Measurements from ENCODE around the gene TRAK1.
"Not testable (repeated sequence)": the region's sequence is repeated elsewhere in the genome, so short reads cannot be mapped to it uniquely, and the experiment has no call there.

TRAK1 gene

GRCh38 chr3:42097566-42097946, 6.4 kb downstream of the TRAK1 start:
- no peak for DNase-seq (ENCODE audit: low spot score)

- DNase-seq (ENCODE audit: low spot score), result no peak
Observed at GRCh38 chr3:42098171-42098570, 7.0 kb downstream of the TRAK1 start.

- no peak for DNase-seq (ENCODE audit: low spot score)
Observed at GRCh38 chr3:42099020-42099765, 8.0 kb downstream of the TRAK1 start.

GRCh38 chr3:42101048-42101447, 9.9 kb downstream of the TRAK1 start:
- no peak for DNase-seq (ENCODE audit: low spot score)

- no peak for DNase-seq (ENCODE audit: low spot score)
Observed at GRCh38 chr3:42101481-42101880, 10.3 kb downstream of the TRAK1 start.

GRCh38 chr3:42102571-42102970, 11.4 kb downstream of the TRAK1 start:
- no peak for DNase-seq (ENCODE audit: low spot score)

- DNase-seq (ENCODE audit: low spot score), result not testable (repeated sequence)
Observed at GRCh38 chr3:42103921-42104665, 12.9 kb downstream of the TRAK1 start.

GRCh38 chr3:42105994-42106393, 14.8 kb downstream of the TRAK1 start:
- DNase-seq (ENCODE audit: low spot score), result not testable (repeated sequence)

- peak; percentile 77 for DNase-seq (ENCODE audit: low spot score)
Observed at GRCh38 chr3:42106646-42107045, 15.5 kb downstream of the TRAK1 start.

- DNase-seq (ENCODE audit: low spot score), result no peak
Observed at GRCh38 chr3:42110631-42111030, 19.5 kb downstream of the TRAK1 start.

GRCh38 chr3:42114130-42114725, 23.1 kb downstream of the TRAK1 start:
- DNase-seq (ENCODE audit: low spot score), result no peak

- DNase-seq (ENCODE audit: low spot score), result no peak
Observed at GRCh38 chr3:42115215-42115614, 24.1 kb downstream of the TRAK1 start.

- DNase-seq (ENCODE audit: low spot score), result no peak
Observed at GRCh38 chr3:42115946-42116345, 24.8 kb downstream of the TRAK1 start.

GRCh38 chr3:42116466-42116865, 25.3 kb downstream of the TRAK1 start:
- no peak for DNase-seq (ENCODE audit: low spot score)

- DNase-seq (ENCODE audit: low spot score), result no peak
Observed at GRCh38 chr3:42117175-42118008, 26.2 kb downstream of the TRAK1 start.

GRCh38 chr3:42118762-42119361, 27.7 kb downstream of the TRAK1 start:
- DNase-seq (ENCODE audit: low spot score), result no peak

- peak; percentile 71 for DNase-seq (ENCODE audit: low spot score)
Observed at GRCh38 chr3:42119561-42120355, 28.6 kb downstream of the TRAK1 start.

- DNase-seq (ENCODE audit: low spot score), result no peak
Observed at GRCh38 chr3:42120866-42121265, 29.7 kb downstream of the TRAK1 start.

- no peak for DNase-seq (ENCODE audit: low spot score)
Observed at GRCh38 chr3:42122261-42123011, 31.3 kb downstream of the TRAK1 start.

- peak; percentile 87 for DNase-seq (ENCODE audit: low spot score)
Observed at GRCh38 chr3:42123012-42123581, 31.9 kb downstream of the TRAK1 start.
